ENCODE data around the gene ANK2. TPM values are rescaled to one million over a fixed set of nuclear protein-coding genes. Genes with fewer than 3 reads are reported as not detected.

The ANK2 gene
- total RNA-seq, 3 donors from 2014 or later = 7.6 to 69.3 (median 21.0) TPM

- TF ChIP-seq, protein P1, sequence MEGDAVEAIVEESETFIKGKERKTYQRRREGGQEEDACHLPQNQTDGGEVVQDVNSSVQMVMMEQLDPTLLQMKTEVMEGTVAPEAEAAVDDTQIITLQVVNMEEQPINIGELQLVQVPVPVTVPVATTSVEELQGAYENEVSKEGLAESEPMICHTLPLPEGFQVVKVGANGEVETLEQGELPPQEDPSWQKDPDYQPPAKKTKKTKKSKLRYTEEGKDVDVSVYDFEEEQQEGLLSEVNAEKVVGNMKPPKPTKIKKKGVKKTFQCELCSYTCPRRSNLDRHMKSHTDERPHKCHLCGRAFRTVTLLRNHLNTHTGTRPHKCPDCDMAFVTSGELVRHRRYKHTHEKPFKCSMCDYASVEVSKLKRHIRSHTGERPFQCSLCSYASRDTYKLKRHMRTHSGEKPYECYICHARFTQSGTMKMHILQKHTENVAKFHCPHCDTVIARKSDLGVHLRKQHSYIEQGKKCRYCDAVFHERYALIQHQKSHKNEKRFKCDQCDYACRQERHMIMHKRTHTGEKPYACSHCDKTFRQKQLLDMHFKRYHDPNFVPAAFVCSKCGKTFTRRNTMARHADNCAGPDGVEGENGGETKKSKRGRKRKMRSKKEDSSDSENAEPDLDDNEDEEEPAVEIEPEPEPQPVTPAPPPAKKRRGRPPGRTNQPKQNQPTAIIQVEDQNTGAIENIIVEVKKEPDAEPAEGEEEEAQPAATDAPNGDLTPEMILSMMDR (IDR thresholded peaks at IDR 0.05) = no peak
- Histone ChIP-seq H3K4me1 (ENCODE audit: low read depth) (no peaks in the 10 kb centered on the region), H3K4me3 (no peak overlapping the region), H3K9me3 (no peaks in the 10 kb centered on the region), H3K36me3 (ENCODE audit: low read depth) (no peaks in the 10 kb centered on the region)
- intact Hi-C loops (cut with DNase I, micrococcal nuclease) = no loop called here
- ATAC-seq = no peak
- DNase-seq = no peak
Measured at GRCh38 chr4:113336556-113336955, 287.1 kb downstream of the ANK2 start.

GRCh38 chr4:113339430-113339813 is 290.0 kb downstream of the ANK2 start:
- ATAC-seq (no peak), DNase-seq (no peak)
- intact Hi-C loops (cut with DNase I, micrococcal nuclease) = no loop called here
- H3K9me3 ChIP-seq = no peaks in the 10 kb centered on the region
- H3K4me3 ChIP-seq = no peak overlapping the region
- H3K36me3 ChIP-seq (ENCODE audit: low read depth) = no peaks in the 10 kb centered on the region
- TF ChIP-seq, protein P1 (IDR thresholded peaks at IDR 0.05) = no peak
- no peaks in the 10 kb centered on the region for H3K4me1 ChIP-seq (ENCODE audit: low read depth)

DNA sequence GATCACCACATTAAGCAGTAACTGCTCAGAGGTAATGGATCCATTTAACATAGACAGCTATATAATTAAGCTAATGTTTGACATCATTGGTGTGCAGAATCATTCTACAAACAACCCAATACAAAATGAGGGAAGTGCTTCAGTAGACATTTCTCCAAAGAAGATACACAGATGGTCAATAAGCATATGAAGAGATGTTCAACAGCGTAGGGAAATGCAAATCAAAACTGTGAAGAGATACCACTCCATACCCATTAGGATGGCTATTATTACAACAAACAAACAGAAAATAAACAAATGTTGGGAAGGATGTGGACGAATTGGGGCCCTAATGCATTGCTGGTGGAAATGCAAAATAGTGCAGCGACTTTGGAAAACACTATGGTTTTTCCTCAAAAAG is 294.6 kb downstream of the ANK2 start:
- no peaks in the 10 kb centered on the region for H3K36me3 ChIP-seq (ENCODE audit: low read depth)
- H3K4me3 ChIP-seq = no peak overlapping the region
- ATAC-seq (no peak), DNase-seq (no peak)
- no peaks in the 10 kb centered on the region for H3K4me1 ChIP-seq (ENCODE audit: low read depth)
- no peaks in the 10 kb centered on the region for H3K9me3 ChIP-seq
- TF ChIP-seq, protein P1 (IDR thresholded peaks at IDR 0.05) = no peak
- intact Hi-C loops (cut with DNase I, micrococcal nuclease) = no loop called here

- DNase-seq = no peak
- intact Hi-C loops (cut with DNase I, micrococcal nuclease) = no loop called here
- Histone ChIP-seq H3K4me3 (no peak overlapping the region), H3K9me3 (no peaks in the 10 kb centered on the region), H3K36me3 (ENCODE audit: low read depth) (no peaks in the 10 kb centered on the region), H3K4me1 (ENCODE audit: low read depth) (no peaks in the 10 kb centered on the region)
- ATAC-seq = no peak
- TF ChIP-seq, protein P1 (IDR thresholded peaks at IDR 0.05) = no peak
Measured at GRCh38 chr4:113347245-113347644, 297.8 kb downstream of the ANK2 start.

DNA sequence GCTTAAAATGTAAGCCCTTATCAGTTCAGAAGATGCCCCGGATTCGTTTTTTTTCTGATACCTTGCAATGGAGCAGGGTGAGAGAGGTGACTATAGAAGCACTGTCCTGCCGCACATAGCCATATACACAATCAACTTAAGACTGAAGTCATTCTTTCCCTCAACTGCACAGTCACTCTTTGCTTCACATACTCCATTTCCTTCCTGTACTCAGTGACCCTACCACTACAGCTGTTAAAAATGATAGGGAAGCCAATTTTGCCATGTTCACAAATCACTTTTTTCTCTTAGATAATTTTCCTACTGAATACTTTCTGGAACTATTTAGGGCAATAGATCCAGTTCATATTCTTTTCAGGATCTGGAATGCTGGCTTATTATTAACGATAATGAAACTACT is 300.0 kb downstream of the ANK2 start:
- DNase-seq (no peak), ATAC-seq (no peak)

More for the DNA sequence above, 300.0 kb downstream of the ANK2 start:
- Histone ChIP-seq H3K36me3 (ENCODE audit: low read depth) (no peaks in the 10 kb centered on the region), H3K4me1 (ENCODE audit: low read depth) (no peaks in the 10 kb centered on the region), H3K4me3 (no peak overlapping the region), H3K9me3 (no peaks in the 10 kb centered on the region)
- TF ChIP-seq, protein P1 (IDR thresholded peaks at IDR 0.05) = no peak
- intact Hi-C loops (cut with DNase I, micrococcal nuclease) = no loop called here

Data from mucosa of descending colon (tissue), 3 donors.